ENCODE data around the gene UQCR10.
"Not testable (repeated sequence)": the region's sequence is repeated elsewhere in the genome, so short reads cannot be mapped to it uniquely, and the experiment has no call there.

Gene UQCR10

DNA sequence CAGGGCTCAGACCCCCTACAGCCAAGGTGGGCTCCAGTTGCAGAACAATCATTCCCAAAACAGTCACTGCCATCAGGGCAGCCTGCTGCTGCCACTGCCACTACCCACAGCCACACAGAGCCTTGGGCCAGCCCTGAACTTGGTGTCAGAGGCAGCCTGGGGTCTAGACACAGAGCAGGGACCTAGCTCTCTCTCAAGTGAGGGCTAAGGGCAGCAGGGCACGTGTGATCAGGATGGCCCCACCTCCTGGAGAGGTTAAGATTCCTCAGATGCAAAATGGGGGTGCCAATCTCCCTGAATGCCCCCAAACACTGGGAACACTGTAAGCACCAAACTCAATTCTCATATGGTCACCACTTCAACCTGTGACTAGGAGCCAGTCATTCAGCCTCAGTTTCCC lies 31.8 kb upstream of the UQCR10 start:
- DNase-seq (ENCODE audit: extremely low read depth in 1 of 2, low read depth in 1 of 2), result no peak

DNA sequence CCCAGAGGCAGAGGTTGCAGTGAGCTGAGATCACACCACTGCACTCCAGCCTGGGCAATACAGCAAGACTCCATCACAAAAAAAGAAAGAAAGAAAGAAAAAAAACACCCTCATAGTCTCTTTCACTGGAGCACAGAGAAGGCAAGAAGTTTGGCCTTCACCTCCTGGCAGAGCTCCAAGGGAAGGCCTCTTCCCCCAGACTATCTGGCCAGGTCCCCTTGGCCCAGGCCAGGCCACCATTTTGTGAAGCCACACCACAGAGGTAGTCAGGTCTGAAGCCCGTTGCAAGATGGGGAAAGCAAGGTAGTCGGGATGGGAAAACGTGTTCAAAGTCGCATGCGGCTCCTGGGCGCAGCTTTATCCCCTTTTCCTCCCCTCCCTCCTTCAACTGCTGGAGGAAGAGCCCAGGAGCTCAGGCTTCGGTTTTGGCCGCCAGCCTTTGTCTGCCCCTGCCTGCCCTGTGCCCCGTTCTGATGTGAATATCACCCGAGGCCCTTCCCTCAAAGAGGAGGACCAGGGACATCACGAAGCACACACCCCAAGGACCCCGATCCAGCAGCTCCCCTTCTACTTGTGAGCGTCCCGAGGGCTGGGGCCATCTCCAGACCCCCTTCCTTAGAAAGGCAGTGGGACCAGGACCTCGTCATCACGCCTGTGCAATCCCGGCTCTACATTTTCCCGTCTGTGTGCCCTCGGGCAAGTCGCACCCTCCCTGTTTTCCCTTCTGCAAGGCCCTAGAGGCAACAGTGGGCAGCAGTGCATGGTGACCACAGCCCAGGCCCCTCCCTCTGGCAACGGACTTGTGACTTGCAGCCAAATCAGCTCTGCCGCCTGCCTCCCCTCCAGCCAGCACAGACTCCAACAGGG lies 29.7 kb upstream of the UQCR10 start:
- no peak for DNase-seq (ENCODE audit: extremely low read depth in 1 of 2, low read depth in 1 of 2)

DNA sequence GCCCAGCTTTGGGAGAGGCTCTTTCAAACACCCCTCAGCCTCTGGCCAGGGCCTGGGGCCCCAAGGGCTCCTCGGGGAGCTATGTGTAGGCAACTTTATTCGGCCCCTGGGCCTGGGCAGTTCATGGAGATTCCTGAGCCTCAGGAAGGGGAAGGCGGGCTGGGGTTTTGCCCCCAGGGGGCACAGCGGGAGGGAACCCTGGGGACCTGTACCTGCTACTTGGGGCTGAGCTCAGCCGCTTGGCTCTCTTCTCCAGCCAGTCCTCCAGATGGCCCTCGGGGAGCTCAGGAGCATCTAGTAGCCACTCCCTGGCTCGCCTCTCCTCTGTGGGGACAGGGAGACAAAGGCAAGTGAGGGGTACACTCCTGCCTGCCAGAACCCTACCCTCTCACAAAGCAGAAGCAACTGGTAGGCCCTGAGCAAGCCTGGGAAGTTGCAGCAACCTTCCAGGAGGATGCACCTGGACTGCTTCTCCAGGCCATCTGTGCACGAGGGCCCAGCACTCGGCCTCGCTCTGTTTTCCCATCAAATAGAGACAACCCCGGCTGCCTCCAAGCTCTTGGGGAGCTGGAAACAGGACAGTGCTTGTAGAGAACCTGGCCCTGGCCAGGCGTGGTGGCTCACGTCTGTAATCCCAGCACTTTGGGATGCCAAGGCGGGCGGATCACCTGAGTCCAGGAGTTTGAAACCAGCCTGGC lies 28.9 kb upstream of the UQCR10 start:
- no peak for DNase-seq (ENCODE audit: extremely low read depth in 1 of 2, low read depth in 1 of 2)

DNA sequence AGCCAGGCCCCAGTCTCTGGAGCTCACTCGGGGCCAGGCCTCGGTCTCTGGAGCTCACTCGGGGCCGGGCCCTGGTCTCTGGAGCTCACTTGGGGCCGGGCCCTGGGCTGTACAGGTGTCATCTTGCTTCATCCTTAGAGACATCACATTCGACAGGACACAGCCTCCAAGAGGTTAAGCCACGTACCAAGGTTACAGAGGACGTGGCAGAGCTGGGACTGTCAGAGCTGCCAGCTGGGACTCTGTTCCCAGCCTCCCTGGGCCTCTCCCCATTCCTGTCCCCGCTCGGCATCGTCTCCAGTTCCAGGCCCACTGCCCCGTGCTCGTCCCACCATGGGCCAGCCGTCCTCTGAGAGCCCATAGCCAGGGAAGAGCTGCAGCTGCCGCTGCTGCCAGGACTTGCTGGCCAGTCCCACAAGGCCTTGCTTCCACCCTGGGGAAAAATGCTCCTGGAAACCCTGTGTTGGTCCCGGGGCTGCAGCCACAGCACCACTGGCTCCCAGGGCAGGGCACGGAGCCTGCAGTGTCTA lies 27.8 kb upstream of the UQCR10 start:
- no peak for DNase-seq (ENCODE audit: extremely low read depth in 1 of 2, low read depth in 1 of 2)

DNA sequence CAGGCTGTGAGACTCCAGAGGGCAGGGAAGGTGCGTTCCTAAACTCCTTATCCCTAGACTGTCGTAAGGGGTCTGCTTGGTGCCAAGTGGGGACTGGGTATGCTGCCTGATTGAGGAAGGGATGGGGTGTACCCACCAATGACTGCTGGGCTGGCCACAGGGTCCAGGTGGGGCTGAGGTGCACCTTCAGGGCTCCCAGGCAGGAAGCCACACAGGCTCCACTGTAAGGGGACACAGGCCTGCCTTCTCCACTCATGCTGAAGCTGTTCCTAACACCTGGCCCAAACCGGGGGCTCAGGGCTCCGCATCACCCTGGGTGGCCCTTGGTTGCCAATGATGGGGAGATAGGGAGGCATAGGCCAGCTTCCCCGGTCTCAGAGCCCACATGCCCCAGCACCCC lies 27.0 kb upstream of the UQCR10 start:
- no peak for DNase-seq (ENCODE audit: extremely low read depth in 1 of 2, low read depth in 1 of 2)

DNA sequence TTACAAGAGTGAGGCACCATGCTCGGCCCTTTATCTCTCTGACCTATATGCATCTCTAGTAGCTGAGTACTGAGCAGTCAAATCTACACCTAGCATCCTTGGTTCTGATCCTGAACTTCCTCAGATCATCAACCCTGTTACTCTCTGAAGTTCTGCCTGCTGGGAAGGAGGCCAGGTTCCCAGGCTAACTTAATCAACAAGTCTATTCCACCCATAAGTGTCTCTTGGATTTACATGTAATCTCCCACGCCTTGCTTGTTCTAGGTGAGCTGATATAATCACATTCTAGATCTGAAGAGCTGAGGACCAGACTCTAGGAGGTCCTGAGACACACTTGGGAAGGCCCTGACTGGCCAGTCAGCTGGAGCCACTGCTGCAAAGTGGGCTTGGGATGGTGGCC lies 25.2 kb upstream of the UQCR10 start:
- no peak for DNase-seq (ENCODE audit: extremely low read depth in 1 of 2, low read depth in 1 of 2)

DNA sequence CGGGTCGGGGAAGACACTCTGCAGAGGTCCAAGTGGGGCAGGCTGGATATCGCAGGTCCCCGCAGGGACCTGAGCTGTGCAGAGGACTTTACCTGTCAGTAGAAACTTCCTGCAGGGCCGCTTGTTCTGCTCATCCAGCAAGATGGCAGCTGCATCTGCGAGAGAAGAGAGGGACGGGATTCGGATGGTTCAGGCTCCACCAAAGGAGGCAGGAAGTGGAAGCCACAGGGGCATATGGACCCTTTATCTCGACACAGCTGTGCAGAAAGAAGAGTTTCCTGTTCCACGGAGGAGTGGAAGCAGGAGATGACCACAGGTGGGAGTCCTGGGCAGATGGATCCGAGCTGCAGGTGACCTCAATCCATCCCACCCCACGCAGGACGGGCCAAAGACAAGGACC lies 24.8 kb upstream of the UQCR10 start:
- DNase-seq (ENCODE audit: extremely low read depth in 1 of 2, low read depth in 1 of 2), result no peak

DNA sequence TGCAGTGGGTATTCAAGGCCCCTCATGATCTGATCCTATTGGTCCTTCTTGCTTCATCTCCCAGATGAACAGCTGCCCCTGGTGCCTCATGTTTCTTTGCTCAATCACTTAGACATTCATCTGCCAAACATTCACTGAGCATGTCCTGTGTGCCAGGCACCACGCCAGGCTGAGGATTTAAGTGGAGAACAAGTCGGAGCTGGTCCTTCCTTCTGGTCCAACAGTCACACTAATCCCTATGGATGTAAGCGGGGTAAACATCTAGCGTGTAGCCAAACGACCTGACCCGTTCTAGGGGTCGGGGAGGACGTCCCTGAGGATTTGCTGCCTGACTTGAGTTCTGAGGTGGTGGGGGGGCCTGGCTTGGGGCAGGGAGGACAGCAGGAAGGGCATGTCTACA lies 22.3 kb upstream of the UQCR10 start:
- no peak for DNase-seq (ENCODE audit: extremely low read depth in 1 of 2, low read depth in 1 of 2)

DNA sequence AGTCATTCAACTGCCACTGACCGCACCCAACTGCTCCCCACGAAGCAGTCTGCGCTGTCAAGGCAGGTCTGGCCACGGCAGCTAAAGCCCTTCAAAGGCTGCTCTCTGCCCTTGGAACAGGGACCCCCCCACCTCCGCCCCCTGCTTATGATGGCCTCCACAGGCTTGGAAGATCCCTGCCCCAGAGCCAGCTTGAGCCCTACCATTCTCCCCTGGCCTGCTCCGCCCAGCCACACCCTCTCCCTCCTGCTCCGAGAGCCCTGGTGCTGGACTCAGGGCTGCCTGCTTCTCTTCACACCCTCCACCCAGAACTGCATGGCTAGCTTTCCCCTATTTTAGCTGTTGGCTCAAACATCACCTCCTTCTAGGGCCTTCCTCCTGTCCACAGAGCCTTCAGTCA lies 19.3 kb upstream of the UQCR10 start:
- DNase-seq (ENCODE audit: extremely low read depth in 1 of 2, low read depth in 1 of 2), result no peak

DNA sequence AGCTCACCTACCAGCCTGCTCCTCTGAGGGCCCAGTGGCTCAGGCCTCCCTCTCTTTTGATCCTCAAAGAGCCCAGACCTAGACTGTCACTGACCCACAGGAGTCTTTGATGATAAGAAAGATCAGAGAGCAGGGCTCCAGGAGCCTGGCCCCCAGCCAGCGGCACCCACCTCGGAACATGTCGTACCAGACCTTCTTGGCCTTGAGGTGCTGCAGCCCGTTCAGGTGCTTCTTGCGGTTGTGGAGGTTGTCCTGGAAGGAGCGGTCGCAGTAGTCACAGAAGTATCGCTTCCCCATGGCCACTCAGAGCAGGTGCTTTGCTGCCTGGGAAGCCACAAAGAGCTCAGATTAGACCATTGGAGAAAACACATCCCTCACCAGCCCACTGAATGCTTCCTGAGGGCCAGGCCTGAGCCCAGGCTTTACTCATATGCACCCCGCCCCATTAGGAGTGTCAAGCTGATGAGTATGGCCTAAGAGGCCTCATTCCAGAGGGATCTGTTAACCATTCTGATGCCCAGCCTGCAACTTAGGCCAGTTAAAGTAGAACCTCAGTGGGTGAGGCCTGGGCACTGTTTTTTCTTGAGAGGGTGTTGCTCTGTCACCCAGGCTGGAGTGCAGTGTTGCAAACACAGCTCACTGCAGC lies 18.8 kb upstream of the UQCR10 start:
- DNase-seq (ENCODE audit: extremely low read depth in 1 of 2, low read depth in 1 of 2), result no peak

DNA sequence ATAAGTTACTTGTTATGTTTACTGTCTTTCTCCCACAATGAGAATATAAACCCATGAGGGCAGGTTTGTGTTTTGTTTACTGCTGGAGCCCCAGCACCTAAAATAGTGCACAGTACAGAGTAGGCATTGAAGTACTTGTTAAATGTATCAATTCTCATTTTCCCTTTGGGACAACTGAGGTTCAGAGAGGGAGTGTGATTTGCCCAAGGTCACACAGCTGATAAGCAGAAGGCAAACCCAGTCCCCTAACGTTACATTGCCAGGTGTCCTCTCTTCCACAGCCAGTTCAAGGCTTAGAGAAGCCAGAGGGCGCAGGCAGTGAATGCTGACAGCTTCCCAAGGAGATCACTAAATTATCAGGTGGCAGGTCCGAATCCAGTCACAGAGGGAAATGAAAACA lies 17.1 kb upstream of the UQCR10 start:
- DNase-seq (ENCODE audit: extremely low read depth in 1 of 2, low read depth in 1 of 2), result no peak

DNA sequence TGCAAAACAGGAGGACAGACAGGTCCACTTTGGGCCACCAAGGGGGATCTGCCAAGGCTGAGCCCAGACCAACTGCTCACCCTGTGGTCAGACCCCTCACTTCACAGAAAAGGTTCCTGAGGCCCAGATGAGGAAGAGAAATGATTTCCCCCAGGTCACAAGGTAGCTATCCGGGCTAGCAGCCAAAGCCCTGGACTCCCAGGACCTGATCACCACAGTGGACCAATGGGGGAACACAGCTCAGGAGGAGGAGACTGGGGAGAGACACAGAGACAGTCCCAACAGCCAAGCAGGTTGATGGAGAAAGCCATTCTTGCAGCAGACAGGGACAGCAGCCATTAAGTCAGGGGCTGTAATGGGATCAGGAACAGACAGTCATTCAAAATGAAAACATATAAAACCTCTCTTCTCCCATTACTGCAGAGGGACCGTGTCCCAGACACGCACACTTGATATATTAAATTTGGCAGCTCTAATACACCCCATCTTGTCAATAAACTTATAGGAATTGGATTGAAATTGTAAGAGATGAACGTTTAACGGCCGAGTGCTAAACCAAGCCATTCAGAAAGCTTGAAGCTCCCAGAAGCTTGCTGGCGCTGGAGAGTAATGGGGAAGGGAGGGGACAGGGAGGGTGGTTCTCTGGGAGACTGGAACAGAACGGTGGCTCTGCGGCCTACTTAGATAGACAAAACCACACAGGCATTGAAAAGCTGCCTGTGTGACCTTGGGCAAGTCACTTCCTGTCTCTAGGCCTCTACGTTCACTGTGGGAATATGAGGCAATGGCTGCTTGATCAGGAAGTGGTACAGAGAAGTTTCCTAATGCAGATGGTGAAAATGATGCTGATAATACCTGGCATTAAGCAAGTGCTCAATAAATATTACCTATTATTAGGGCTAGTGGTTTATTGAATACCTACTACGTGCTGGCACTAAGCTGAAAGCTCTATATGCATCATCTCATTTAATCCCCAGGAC lies 16.3 kb upstream of the UQCR10 start:
- no peak for DNase-seq (ENCODE audit: extremely low read depth in 1 of 2, low read depth in 1 of 2)

DNA sequence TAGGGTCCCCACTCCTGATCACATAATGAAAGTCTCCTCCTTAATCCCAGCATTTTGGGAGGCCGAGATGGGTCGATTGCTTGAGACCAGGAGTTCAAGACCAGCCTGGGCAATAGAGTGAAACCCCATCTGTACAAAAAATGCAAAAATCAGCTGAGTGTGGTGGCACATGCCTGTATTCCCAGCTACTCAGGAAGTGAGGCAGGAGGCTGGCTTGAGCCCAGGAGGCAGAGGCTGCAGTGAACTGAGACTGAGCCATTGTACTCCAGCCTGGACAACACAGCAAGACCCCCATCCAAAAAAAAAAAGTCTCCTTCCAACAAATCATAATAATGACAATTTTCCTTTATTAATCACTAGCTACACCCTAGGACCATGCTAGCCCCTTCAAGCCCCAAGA lies 15.5 kb upstream of the UQCR10 start:
- DNase-seq (ENCODE audit: extremely low read depth in 1 of 2, low read depth in 1 of 2), result no peak

DNA sequence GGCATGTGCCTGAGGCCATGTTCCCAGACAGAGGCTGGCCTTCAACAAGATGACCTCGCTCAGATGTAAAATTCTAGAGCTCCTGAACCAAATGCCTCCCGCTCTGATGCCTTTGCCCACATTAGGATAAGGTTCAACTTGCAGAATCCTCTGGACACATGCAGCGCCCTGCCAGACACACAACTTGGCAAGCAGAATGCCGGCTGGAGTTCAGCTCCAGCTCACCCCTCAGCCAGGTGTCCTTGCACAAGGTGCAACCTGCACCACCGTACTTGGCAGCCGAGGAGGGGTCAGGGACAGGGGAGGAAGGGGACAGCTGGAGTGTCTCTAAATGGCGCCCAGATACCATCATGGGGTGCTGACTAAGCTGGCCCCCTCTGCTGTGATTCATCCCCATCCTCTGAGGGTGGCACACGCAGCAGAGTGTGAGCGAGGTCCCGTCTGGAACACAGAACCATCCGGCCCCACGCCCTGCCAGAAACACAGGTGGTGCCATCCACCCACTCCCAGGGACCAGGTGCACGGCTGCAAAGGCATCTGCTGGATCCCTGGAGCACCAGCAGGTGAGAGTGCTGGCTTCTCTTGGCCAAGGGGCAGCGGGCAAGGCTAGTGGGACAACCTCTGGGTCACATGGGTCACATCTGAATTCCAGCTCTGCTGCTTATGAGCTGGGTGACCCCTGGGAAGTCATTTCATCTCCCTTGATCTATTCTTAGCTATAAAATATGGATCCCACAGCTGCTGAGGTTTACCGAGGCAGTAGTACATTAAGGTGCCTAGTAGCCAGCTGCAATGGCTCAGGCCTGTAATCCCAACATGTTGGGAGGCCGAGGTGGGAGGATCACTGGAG lies 13.1 kb upstream of the UQCR10 start:
- no peak for DNase-seq (ENCODE audit: extremely low read depth in 1 of 2, low read depth in 1 of 2)

DNA sequence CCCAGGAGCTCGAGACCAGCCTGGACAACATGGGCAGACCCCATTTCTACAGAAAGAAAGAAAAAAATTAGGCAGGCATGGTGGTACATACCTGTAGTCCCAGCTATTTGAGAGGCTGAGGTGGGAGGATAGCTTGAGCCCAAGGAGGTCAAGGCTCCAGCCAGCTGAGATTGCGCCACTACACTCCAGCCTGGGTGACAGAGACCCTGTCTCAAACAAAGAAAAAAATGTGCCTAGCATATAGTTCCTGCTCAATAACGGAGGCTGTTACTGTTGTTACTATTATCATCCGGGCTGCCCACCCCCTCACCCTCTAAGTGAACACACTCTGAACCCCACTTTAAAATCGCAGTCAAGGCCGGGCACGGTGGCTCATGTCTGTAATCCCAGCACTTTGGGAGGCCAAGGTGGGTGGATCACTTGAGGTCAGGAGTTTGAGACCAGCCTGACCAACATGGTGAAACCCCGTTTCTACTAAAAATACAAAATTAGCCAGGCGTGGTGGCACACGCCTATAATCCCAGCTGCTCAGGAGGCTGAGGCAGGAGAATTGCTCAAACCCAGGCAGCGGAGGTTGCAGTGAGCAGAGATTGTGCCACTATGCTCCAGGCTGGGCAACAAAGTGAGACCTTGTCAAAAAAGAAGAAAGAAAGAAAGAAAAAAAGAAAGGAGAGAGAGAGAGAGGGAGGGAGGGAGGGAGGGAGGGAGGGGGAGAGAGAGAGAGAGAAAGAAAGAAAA lies 12.3 kb upstream of the UQCR10 start:
- DNase-seq (ENCODE audit: extremely low read depth in 1 of 2, low read depth in 1 of 2), result not testable (repeated sequence)

DNA sequence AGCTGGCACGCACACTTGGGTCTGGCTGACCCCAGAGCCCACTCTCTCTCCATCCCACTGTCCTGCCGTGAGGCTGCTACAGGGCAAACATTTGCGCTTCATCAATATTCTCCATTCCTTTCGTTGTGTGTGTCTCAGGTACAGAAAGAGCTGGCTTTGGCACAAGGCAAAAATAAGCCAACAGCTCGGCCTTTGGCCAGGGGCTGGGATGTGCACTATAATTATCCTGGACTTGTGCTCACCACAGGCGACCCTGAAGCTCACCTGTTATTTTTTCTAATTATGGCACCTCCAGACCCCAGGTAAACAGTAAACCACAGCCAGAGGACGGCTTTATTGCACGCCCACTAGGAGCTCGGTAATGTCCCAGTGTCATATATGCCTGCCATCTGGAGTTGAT lies 11.3 kb upstream of the UQCR10 start:
- no peak for DNase-seq (ENCODE audit: extremely low read depth in 1 of 2, low read depth in 1 of 2)

DNA sequence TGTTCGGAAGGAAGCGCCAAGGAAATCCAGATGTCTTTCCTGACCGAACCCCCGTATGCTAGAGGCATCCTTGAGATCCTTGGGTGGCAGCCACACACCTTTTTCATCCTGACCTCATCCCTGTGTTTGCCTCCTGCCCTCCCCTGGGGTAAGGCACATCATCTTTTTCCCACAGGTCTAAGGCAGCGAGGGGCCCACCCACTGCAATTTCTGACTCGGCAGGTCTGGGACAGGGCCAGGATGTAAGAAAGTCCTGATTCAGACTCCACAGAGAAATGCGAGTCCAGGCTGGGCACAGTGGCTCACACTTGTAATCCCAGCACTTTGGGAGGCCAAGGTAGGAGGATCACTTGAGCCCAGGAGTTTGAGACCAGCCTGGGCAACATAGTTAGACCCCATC lies 10.8 kb upstream of the UQCR10 start:
- no peak for DNase-seq (ENCODE audit: extremely low read depth in 1 of 2, low read depth in 1 of 2)

DNA sequence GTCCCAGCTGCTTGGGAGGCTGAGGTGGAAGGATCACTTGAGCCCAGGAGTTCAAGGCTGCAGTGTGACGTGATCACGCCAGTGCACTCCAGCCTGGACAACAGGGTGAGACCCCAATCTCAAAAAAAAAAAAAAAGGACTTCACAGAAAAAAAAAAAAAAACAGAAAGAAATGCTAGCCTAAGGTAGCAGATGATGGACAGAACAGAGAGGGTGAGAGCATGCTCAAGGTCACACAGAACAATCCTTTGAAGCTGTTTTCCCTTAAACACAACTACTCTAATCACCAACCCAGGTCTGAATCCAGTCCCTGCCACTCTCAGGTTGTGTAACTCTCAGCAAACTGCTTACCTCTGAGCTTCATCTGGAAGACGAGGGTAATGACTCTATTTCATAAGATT lies 10.1 kb upstream of the UQCR10 start:
- DNase-seq (ENCODE audit: extremely low read depth in 1 of 2, low read depth in 1 of 2), result no peak

DNA sequence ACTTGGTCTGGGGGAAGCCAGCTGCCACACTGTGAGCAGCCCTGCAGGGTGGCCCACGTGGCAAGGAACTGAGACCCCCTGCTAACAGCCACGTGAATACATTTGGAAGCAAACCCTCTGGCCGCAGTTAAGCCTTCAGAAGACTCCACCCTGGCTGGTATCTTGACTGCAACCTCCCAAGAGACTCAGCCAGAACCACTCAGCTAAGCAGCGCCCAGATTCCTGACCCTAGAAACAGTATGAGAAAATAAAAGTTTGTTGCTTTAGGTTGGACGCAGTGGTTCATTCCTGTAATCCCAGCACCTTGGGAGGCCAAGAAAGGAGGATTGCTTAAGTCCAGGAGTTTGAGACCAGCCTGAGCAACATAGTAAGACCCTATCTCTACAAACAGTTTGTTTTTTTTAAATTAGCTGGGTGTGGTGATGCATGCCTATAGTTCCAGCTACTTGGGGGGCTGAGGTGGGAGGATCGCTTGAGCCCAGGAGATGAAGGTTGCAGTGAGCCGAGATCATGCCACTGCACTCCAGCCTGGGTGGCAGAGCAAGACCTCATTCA lies 9.0 kb upstream of the UQCR10 start:
- no peak for DNase-seq (ENCODE audit: extremely low read depth in 1 of 2, low read depth in 1 of 2)

All from stimulated activated CD8-positive, alpha-beta memory T cell treated with anti-CD3 and anti-CD28 coated beads, Interleukin-7, amount 100 ng/mL, for 48 hours (primary cell).